ENCODE measurements around the gene GALNT6.

DNA sequence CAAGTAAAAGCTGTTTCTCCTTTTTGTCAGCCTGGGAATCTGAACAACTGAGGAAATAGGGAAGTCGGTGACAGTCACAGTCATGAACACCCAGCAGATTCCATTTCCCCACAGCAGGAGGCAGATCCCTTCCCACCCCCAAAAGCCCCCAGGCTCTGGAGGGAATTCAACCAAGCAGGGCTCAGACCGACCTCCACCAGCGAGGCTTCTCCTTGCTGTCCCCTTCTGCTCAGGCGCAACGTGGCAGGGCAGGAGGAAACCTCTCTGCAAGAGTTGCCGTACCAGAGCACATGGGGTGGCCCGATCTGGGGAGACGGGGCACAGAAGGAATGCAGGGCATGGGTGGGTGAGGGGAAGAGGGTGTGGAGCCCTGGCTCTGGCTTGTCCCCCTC lies 319 bp downstream of the GALNT6 start:
- TF ChIP-seq, protein P1, sequence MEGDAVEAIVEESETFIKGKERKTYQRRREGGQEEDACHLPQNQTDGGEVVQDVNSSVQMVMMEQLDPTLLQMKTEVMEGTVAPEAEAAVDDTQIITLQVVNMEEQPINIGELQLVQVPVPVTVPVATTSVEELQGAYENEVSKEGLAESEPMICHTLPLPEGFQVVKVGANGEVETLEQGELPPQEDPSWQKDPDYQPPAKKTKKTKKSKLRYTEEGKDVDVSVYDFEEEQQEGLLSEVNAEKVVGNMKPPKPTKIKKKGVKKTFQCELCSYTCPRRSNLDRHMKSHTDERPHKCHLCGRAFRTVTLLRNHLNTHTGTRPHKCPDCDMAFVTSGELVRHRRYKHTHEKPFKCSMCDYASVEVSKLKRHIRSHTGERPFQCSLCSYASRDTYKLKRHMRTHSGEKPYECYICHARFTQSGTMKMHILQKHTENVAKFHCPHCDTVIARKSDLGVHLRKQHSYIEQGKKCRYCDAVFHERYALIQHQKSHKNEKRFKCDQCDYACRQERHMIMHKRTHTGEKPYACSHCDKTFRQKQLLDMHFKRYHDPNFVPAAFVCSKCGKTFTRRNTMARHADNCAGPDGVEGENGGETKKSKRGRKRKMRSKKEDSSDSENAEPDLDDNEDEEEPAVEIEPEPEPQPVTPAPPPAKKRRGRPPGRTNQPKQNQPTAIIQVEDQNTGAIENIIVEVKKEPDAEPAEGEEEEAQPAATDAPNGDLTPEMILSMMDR (conservative IDR thresholded peaks at IDR 0.05; ENCODE audit: low read length), result no peak
- no peak for TF ChIP-seq EZH2phosphoT487 (IDR thresholded peaks at IDR 0.05; ENCODE audit: borderline replicate concordance)

All from Loucy (cell line).